ENCODE data around the gene DPH1. TPM values are rescaled to one million over a fixed set of nuclear protein-coding genes. Genes with fewer than 3 reads are reported as not detected.

The DPH1 gene
- polyA plus RNA-seq, 2 of the 4 experiments (the other 2 are of a cell fraction): 25.5 to 33.6 TPM

- TF ChIP-seq NR3C1 (IDR thresholded peaks at IDR 0.05): no peak
- no peak for TF ChIP-seq HMGXB4 (CRISPR knock-in tag; IDR thresholded peaks at IDR 0.05; ENCODE audit: borderline replicate concordance)
- TF ChIP-seq RFX5 (IDR thresholded peaks at IDR 0.05): no peak
Observed at GRCh38 chr17:2060681-2061440, 30.9 kb downstream of the DPH1 start (continued).

- Histone ChIP-seq H3K9me3 (no peaks in the 10 kb centered on the region), H3K4me3 (no peak overlapping the region), H3K4me1 (no peaks in the 10 kb centered on the region), H3K4me2 (no peak overlapping the region), H3K27ac (no peak overlapping the region)
- FAIRE-seq (no peak), DNase-seq (ENCODE audit: low read depth in 1 of 2, low spot score in 1 of 2) (no peak), ATAC-seq (no peak)
- CTCF ChIA-PET: interaction anchor here (0.6 to 16.6 kb wide), 5 partner anchors 5 to 224 kb away, joined by 3 to 217 read pairs (median 128); partner anchors contain the start of genes HIC1 and OVCA2
- TF ChIP-seq EHMT2 (IDR thresholded peaks at IDR 0.05; ENCODE audit: low read depth) (no peak), HMGXB4 (CRISPR knock-in tag; IDR thresholded peaks at IDR 0.05; ENCODE audit: borderline replicate concordance) (no peak), E2F6 (IDR thresholded peaks at IDR 0.05; ENCODE audit: borderline replicate concordance, low read depth) (no peak), MAZ (IDR thresholded peaks at IDR 0.05; ENCODE audit: borderline replicate concordance, low read depth, low read length) (no peak), SMC3 (IDR thresholded peaks at IDR 0.05) (no peak), CHD4 (IDR thresholded peaks at IDR 0.05; ENCODE audit: borderline replicate concordance) (no peak), ZFP36 (IDR thresholded peaks at IDR 0.05; ENCODE audit: borderline replicate concordance, partially characterized antibody) (no peak), ZNF302 (CRISPR knock-in tag; IDR thresholded peaks at IDR 0.05) (no peak), RNF2 (IDR thresholded peaks at IDR 0.05; ENCODE audit: borderline replicate concordance, low read depth) (no peak), JUN (IDR thresholded peaks at IDR 0.05) (no peak), FOXS1 (CRISPR knock-in tag; IDR thresholded peaks at IDR 0.05) (no peak), POLR2AphosphoS2 (conservative IDR thresholded peaks at IDR 0.05; ENCODE audit: low read length) (no peak), REST (IDR thresholded peaks at IDR 0.05) (no peak), RCOR1 (IDR thresholded peaks at IDR 0.05; ENCODE audit: low read depth, low read length) (no peak), NFE2L2 (conservative IDR thresholded peaks at IDR 0.05; ENCODE audit: low read length) (no peak)
- POLR2A ChIA-PET: no interaction called here
- 86% methylated on average over 16 of the region's 17 CpGs for WGBS (ENCODE audit: missing lambda C conversion rate)
Observed at GRCh38 chr17:2061441-2061958, 31.5 kb downstream of the DPH1 start.

Measured in A549 (cell line).